CD4-positive, alpha-beta T cell treated with Interleukin-17A for 4 hours (primary cell): ENCODE data around the gene SLC18A3.

ENCODE experiments used
- DNase-seq: peaks from one replicate; pipeline ENCODE4 v3.0.0-alpha.2; 2020; ENCODE audit warnings: mixed read lengths

Gene SLC18A3

DNA sequence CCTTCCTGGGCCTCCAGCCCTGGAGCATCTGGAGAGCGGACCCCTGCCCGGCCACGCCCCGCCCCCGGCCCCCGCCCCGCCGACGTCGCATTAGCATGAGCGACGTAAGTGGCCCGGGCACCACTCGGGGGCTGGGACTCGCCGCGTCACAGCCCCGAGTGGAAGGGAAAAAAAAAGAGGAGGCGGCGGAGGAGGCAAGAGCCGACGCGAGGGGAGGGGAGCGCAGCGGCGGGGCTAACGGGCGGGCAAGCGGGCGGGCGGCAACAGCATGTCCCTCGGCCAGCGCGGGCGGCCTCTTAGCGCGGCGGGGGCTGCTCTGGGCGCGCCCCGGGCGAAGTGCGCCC, at the start of gene SLC18A3:
SLC18A3 (plus strand) TSS at position 197 of the 344 bp plus-strand sequence. CDS start 431 bp downstream, outside the sequence.
- DNase-seq = no peak

DNA sequence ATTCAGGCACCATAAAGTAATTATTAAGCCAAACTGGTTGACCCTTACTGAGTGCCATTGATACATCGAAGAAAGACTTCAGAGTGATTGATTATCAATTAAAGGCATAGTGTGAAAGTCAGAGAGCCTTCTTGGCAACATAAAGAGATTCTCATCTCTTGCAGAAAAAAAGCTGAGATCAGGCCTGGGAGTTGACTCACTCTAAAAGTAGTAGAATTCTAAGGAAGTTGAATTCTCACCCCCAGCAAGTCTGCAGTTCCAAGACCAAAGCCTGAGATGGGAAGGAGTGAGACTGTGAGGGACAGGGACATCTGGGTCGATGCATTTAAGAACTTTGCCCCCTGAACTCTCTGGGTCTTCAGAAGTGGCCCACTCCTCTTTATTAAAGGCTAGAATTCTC, 49.6 kb upstream of the SLC18A3 start:
- DNase-seq = no peak

DNA sequence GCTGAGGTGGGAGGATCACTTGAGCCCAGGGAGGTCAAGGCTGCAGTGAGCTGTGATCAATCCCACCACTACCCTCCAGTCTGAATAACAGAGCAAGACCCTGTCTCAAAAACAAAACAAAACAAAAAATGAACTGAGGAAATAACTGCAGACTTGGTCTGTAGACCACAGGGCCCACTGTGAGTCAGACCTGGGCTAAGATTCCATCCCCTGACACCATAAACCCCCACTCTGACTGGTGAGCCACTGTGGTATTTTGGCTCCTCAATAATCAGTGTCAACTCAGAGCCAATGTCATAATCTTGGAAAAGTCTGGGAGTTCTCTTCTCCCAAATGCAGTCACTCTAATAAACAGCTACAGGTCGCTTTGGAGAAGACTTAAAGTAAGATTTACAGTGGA, 47.2 kb upstream of the SLC18A3 start:
- DNase-seq = no peak

DNA sequence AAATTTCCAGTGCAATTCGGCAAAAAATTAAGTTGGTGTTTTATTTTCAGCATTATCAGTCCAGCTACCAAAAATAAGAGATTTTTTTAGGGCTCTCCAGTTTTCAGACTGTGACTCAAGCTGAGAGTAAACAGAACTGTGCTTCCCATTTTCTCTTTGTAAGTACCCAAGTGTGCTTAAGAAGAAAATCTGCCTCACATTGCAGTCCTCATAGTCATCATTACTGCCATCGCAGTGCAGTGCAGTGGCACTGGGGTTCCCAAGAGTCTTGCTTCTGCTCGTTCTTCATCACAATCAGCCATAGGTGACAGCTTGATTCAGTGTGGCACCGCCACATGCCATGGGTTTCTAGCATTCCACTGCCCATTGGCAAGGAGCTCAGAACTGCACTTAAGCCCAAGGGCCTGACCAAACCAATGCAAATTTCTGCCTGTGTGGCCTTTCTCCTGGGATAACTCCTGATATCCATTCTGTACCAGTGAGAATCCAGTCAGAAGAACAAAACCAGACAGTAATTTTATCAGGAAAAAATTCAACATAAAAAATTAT, 45.6 kb upstream of the SLC18A3 start:
- no peak for DNase-seq

DNA sequence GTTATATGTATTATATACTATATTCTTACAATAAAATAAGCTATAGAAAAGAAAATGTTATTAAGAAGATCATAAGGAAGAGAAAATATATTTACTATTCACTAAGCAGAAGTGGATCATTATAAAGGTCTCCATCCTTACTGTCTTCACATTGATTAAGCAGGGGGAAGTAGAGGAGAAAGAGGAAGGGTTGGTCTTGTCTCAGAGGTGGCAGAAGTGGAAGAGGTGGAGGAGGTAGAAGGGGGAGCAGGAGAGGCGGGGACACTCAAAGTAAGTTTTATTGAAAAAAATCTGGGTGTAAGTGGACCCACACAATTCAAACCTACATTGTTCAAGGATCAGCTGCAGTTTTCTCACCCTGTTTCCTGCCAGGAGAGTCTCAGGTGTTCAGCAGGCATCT, 42.3 kb upstream of the SLC18A3 start:
- no peak for DNase-seq

DNA sequence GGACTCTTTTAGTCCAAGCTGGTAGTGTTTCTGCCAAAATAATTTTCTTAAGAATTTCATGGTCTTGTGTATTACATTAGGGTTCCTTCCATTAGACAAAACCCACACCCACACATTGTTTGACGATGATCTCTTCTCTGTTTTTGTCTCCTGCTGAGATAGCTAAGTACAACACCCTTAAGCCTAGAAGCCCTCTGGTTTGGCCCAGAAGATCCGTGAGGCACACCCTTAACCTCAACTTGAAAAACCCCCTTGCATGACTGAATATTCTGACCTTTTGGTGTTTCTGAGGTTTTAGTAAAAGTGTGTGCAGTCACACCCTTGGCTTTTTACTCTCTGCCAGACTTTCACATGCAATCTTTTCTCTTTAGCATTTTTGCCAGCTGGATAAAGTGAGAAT, 41.9 kb upstream of the SLC18A3 start:
- no peak for DNase-seq

DNA sequence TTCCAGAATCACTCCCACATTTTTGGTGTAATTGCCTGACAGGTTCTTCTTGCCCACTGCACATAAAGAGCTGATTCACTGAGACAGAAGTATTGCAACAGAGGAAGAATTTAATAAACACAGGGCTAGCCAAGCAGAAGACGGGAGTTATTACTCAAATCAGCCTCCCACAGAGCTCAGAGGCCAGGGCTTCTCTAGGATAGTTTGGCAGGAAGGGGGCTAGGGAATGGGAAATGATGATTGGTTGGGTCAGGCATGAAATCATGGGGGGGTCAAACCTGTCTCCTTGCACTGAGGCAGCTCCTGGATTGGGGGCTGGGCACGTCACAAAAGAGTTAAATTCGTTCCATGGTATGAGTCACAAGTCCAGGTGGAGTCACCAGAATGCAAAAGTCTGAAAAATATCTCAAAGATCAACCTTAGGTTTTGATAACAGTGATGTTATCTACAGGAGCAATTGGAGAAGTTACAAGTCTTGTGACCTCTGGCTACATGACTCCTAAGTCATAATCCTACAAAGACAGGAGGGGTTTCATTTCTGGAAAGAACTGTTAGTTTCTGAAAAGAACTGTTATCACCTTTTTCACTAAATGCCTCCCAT, 41.0 kb upstream of the SLC18A3 start:
- no peak for DNase-seq

DNA sequence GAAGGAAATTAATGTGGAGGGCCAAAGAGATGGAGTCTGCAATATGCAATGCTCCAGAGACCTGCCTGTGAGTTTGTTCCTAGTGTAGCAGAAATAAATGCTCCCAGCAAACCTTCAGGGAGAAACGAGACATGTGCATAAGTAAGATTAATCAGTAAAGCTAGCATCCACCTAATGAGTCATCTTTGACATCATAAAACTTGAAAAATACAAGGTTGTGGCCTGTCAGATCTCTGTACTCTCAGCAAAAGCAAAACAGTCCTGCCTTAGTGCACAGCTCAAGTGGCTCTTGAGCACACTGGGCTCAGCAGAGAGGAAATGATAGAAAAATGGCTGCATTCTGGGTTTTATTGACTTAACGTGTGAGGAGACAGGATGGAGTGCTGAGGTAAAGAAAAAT, 38.7 kb upstream of the SLC18A3 start:
- DNase-seq = no peak

DNA sequence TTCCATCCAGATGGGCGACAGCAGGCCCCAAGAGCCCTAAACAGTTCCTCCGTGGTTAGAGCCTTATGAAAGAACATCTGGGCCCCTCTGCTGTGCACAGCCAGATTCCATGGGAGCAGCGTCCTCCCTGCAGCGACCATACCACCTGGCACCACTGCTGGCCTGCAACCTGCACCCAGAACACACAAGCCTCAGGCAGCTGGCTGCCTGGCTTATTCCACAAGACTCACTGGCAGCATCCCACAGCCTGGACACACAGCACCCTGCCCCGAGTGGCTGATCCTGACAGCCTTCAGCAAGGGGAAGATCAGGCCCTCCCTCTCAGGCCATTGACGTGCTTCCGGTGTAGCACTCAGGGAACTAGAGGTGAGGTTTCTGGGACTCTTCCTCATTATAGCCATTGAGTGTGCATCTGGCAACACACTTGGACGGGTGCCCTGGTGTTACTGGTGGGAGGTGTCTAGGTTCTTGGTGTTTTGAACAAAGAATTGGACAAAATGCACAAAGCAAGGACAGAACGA, 37.5 kb upstream of the SLC18A3 start:
- no peak for DNase-seq

DNA sequence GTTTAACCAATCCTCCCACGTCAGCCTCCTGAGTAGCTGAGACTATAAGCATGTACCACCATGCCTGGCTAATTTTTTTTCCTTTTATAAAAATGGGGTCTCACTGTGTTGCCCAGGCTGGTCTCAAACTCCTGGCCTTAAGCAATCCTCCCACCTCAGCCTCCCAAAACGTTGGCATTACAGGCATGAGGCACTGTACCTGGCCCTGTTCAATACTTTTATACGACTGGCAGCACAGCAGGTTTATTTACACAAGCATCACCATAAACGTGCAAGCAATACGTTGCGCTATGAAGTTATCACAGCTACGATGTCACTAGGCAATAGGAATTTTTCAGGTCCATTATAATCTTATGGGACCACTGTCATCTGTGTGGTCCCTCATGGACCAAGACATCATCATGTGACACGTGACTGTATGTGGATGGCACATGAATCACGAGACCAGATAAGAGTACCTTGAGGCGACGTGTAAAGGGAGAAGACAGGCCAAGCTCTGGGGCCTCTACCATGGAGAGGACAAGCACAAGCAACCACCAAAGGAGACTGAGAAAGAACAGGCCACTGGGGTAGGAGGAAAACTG, 34.5 kb upstream of the SLC18A3 start:
- DNase-seq = no peak

DNA sequence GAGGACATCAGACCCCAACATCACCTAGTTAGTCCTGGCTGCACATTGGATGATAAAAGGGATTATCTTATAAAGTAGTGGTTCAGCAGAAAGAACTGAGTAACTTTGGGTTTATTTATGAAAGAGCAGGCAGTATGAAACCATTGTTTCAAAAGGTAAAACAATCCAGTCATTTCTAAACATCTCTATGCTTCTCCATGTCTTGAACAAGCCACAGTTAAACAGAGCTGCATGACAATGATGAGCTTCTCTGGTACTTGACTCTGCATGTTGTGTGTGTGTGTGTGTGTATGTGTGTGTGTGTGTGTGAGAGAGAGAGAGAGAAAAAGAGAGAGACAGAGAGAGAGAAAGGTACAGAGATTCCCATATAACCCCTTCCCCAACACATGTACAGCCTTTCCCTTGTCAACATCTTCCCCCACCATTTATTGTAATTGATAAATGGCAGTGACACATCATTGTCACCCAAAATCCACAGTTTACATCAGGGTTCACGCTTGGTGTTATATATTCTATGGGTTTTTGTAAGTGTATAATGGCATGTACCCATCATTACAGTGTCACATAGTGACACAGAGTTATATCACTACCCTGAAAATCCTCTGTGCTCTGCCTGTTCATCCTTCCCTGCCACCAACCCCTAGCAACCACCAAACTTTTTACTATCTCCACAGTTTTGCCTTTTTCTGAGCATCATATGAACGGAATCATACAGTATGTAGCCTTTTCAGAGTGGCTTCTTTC, 32.8 kb upstream of the SLC18A3 start:
- no peak for DNase-seq

DNA sequence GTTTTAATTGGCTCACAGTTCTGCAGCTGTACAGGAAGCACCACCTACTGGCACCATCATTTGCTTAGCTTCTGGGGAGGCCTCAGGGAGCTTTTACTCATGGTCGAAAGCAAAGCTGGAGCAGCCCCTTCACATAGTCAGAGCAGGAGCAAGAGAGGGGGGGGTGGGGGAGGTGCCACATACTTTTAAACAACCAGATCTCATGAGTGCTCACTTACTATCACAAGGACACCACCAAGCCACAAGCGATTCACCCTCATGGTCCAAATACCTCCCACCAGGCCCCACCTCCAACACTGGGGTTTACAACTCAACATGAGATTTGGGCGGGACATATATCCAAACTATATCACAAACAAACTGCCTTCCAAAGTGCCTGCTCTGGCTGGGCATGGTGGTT, 31.7 kb upstream of the SLC18A3 start:
- DNase-seq = no peak

DNA sequence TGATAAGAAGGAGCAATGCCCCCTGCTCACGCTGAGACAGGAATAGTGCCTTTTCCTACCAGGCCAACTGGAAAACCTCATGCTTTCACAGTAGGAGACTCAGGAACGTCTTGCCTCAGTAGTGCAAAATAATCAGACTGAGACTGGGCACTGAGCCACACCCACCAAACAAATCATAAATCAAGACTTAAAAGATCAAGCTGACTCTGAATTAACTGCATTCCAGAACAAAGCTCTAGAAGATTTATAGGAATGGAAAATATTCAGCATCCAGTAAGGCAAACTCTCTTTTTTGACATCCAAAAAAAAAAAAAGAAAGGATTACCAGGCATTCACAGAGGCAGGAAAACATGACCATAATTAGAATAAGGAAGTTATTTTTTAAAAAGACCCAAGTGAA, 30.5 kb upstream of the SLC18A3 start:
- DNase-seq = no peak

DNA sequence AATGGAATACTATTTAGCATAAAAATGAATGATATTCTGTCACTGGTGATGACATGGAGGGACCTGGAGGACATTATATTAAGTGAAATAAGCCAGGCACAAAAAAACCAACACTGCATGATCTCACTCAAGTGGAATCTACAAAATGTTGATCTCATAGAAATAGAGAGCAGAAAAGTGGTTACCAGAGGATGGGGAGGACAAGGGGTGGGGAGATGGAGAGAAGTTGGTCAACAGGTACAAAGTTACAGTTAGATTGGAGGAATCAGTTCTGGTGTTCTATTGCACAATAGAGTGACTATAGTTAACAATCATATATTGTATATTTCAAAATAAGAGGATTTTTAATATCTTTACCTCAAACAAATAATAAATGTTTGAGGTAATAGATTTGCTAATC, 24.7 kb upstream of the SLC18A3 start:
- DNase-seq = no peak

DNA sequence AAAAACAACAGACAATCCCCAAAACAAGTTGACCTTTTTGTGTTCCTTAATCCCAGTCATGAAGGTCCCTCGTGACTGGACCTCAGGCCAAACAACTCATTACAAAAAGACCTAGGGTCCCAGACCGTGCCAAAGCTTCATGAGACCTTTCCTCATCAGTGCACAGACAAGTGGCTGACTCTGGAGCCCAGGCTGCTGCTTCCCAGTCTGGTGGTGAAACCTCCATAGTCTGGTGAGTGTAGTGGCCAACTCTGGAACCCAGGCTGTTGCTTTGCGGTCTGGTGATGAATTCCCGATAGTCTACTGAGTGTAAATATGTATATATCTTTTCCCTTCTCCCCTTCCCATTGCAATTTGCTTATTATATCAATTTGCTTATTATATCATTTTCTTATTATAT, 22.1 kb upstream of the SLC18A3 start:
- no peak for DNase-seq

DNA sequence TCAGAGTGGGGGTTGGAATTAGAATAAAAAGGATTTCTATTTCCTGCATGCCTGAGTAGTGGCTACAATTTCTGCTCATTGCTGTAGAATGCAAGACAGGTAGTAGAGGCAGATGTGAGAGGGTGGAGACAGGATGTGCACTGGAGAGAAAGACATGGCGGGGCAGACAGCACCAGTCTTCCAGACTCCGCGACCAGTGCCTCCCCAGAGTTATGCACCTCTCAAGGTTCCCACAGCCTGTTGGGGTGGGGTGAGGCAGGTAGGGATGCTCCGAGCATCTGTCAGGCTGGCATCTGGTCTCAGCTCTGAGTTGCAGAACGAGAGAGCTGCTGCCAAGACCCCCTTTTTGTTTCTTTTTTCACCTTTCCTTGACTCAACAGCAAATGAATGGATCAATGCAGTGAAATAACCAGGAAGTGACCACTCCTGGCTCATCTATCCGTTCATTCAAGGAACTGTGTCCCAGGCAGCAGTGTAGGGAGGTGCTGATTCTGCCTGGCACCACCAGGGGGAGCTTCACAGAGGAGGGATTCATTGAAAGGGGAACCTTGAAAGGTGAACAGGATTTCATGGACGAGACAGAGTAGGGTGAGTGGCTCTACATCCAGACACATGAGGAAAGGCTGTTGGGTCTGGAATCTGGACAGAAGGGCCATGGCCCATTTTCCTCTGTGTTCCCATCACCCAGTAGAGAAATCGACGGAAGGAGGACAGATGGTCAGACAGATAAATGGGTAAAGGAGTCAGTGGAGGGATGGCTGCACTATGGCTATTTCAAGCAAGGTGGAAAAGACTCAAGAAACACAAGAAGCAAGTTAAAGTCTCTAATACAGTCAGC, 17.2 kb upstream of the SLC18A3 start:
- DNase-seq = peak; percentile 59

DNA sequence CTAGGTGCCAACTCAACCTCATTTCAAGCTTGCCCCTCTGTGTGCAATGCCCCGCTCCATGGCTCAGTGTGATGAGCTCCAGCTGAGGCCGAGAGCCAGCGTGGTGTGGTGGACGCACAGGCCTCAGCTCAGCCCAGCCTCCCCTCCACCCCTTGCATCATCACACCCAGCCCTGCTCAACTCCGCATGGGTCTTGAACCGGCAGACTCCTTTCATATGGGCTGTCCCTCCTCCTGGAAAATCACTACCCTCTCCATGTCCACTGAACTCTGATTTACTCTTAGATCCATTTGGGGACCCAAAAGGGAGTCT, 16.6 kb upstream of the SLC18A3 start:
- no peak for DNase-seq

DNA sequence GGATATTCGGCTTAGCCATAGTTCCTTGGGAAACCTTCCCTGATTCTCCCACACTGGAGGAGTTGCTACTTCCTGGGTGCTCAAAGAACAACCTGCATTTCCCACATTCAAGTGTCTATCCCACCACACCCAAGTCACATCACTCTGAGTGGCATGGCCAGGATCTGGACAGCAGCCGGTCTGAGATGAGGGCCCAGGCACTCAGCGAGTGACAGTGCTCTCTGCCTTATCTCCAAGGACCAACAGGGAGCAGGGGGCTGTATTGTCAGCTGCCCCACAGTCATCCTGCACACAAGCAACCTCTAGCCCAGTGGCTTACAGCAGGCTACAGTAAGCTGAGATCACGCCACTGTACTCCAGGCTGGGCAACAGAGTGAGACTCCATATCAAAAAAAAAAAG, 16.1 kb upstream of the SLC18A3 start:
- DNase-seq = no peak

DNA sequence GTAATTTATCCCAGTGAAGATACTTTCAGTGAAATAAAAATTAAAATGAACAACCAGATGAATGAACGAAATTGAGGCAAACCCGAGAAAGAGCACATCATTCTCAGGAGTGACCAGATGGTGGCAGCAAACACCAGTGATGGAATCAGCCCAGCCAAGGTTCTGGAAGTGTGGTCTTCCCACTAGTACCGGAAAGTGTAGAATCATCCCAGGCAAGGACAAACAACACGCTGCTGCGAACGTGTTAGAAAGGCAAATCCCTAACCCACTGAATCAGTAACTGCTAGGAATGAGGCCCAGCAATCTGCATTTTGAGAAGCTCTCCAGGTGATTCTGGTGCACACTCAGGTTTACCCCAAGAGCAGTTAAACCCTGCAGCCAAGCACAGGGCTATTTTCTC, 15.5 kb upstream of the SLC18A3 start:
- peak; percentile 15 for DNase-seq

DNA sequence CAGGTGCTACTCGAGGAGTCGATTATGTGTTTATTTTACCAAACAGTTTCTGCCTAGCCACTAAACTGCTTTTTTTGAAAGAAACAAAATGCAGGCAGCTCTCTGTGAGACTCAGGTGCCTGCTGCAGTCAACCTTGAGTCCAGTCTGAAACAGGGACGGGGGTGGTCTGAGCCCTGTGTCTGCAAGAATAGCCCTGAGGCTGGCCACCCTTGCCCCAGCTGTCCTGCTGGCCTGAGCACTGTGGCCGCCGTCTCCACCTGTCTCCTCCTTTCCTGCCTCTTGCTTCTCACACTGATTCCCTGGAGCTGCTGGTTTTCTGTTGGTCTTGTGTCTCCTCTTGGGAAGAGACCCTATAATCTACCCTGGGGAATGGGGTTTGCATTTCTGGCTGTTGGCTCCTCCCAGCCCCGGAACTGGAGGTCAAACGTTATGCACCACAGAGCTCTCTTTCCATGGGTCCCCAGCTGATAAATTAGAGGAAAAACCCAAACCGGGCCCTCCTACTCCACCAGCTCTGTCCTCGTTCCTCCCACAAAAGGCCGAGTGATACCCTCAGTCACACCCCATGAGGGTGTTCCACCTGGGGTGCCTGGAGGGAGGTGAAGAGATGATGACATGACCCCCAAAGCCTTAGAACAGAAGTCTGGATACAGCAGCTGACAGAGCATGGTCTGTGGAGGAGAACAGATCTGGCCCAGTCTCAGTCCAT, 15.0 kb upstream of the SLC18A3 start:
- no peak for DNase-seq

DNA sequence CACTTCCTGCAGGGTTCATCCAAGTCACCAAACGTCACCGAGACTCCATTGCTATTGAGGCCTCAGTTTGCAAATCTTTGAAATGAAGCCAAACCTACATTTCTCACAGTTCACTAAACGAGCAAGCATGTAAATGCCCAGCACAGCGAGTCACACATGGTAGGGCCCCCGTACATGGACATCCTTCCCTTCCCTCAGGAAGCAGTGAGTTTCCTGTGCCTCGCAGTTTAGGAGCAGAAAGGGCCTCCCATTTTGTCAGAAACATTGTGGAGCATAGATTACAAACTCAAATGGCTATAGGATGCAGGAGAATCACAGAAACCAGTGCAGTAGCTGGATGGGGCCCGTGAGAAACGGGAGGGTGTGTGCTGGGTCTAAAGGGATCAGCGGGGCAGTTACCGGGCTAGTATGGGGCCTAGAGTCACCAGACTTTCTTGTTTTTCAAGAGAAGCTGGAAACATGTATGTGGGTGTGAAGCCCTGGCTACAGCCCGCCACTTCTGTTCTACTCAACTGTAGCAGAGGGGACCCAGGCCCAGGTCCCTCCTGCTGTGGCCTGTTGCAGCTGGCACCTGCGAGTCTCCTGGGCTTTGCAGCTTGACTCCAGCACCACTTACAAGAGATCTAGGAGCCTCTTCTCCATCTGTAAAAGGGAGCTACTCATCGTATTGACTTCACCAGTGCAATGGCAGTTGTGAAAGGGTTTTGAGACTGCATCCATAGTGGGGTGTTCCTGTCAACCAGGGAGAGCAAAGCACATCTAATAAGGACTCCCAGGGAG, 14.2 kb upstream of the SLC18A3 start:
- DNase-seq = no peak

DNA sequence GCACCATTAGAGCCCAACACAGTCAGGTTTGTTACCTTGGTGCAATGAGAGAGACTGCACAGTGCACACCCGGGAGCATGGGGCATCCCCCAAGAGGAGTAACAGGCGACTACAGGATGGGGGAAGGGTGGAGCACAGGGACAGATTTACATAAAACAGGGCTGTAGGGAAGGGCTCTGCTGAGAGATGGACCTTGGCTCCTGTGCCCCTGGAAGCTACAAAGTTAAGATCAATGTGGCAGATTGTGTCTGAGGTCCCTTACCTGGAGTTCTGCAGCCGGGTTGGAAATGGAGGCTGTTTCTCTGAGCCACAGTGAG, 13.7 kb upstream of the SLC18A3 start:
- DNase-seq = no peak
